Mesenteric fat pad (tissue), 1 donor: ENCODE data around the gene RIN3. TPM values are rescaled to one million over a fixed set of nuclear protein-coding genes. Genes with fewer than 3 reads are reported as not detected.

Source experiments
- DNase-seq: peaks from one replicate; pipeline ENCODE4 v3.0.0-alpha.2; 2020; ENCODE audit warnings: low spot score
- total RNA-seq: library from RNA; stranded (reverse); fragmentation: NEBNext Ultra II Directional; extraction: Animal tissue kit (Norgen Biotek cat#: 25700); gene quantifications from one replicate; pipeline ENCODE4 v1.2.1, GENCODE V29; 2021
- donor health status: DM: yes; HTN: yes; CAD: no.

RIN3 gene
- total RNA-seq, 1 donor from 2014 or later = 38.0 TPM

GRCh38 chr14:92645841-92646478 is 132.4 kb downstream of the RIN3 start:
- DNase-seq = no peak

- no peak for DNase-seq
Observed at GRCh38 chr14:92646952-92647796, 133.6 kb downstream of the RIN3 start.

GRCh38 chr14:92647797-92648279 is 134.3 kb downstream of the RIN3 start:
- no peak for DNase-seq

- DNase-seq = no peak
Observed at GRCh38 chr14:92649066-92649465, 135.5 kb downstream of the RIN3 start.

GRCh38 chr14:92649934-92650545 is 136.5 kb downstream of the RIN3 start:
- no peak for DNase-seq

- DNase-seq = no peak
Observed at GRCh38 chr14:92650581-92651105, 137.1 kb downstream of the RIN3 start.

- no peak for DNase-seq
Observed at GRCh38 chr14:92651106-92651757, 137.7 kb downstream of the RIN3 start.

- DNase-seq = no peak
Observed at GRCh38 chr14:92651758-92652406, 138.3 kb downstream of the RIN3 start.

- no peak for DNase-seq
Observed at GRCh38 chr14:92652413-92653151, 139.0 kb downstream of the RIN3 start.

GRCh38 chr14:92653162-92653651 is 139.6 kb downstream of the RIN3 start:
- DNase-seq = no peak

GRCh38 chr14:92654239-92654901 is 140.8 kb downstream of the RIN3 start:
- DNase-seq = no peak

GRCh38 chr14:92655419-92656201 is 142.0 kb downstream of the RIN3 start:
- no peak for DNase-seq

GRCh38 chr14:92656306-92657081 is 142.9 kb downstream of the RIN3 start:
- no peak for DNase-seq

GRCh38 chr14:92657457-92658142 is 144.0 kb downstream of the RIN3 start:
- DNase-seq = no peak

GRCh38 chr14:92658160-92658559 is 144.6 kb downstream of the RIN3 start:
- no peak for DNase-seq

GRCh38 chr14:92658684-92659083 is 145.1 kb downstream of the RIN3 start:
- DNase-seq = no peak
